WTC11 (cell line): ENCODE measurements around the gene SBNO2. TPM values are rescaled to one million over a fixed set of nuclear protein-coding genes. Genes with fewer than 3 reads are reported as not detected.

Source experiments
- ATAC-seq: fragments of 200-7000 bp; cut with Tn5 transposase; 2 replicates; pipeline ENCODE4 v1.10.0; 2021; ENCODE audit warnings: mild to moderate bottlenecking, moderate library complexity
- CTCF ChIA-PET: fragments of 300-600 bp; sonication (Branson Sonifier 250); formaldehyde crosslinking; loops from one replicate; lab custom pipeline; 2021; ENCODE audit warnings: antibody characterized with exemption; lab: Charles Lee
- POLR2A ChIA-PET: fragments of 350-600 bp; sonication (Branson Sonifier 250); formaldehyde crosslinking; loops from one replicate; lab custom pipeline; 2021; ENCODE audit warnings: antibody characterized with exemption; lab: Charles Lee
- DNase-seq: peaks from one replicate; pipeline ENCODE4 v3.0.0; 2021; ENCODE audit warnings: low spot score
- H3K27ac Mint-ChIP-seq: 2 replicates; pipeline ENCODE4 v1.8.0; 2021; ENCODE audit warnings: mixed read lengths
- H3K27me3 Mint-ChIP-seq: 2 replicates; pipeline ENCODE4 v1.8.0; 2021; ENCODE audit warnings: low read depth, mild to moderate bottlenecking, moderate library complexity, mixed read lengths
- H3K36me3 Mint-ChIP-seq: 2 replicates; pipeline ENCODE4 v1.8.0; 2021; ENCODE audit warnings: mixed read lengths
- H3K4me1 Mint-ChIP-seq: 2 replicates; pipeline ENCODE4 v1.8.0; 2022; ENCODE audit warnings: mixed read lengths
- H3K4me3 Mint-ChIP-seq: 2 replicates; pipeline ENCODE4 v1.8.0; 2021; ENCODE audit warnings: mild to moderate bottlenecking, moderate library complexity, mixed read lengths
- H3K9me3 Mint-ChIP-seq: 2 replicates; pipeline ENCODE4 v1.8.0; 2021; ENCODE audit warnings: mixed read lengths
- ETV6 ChIP-seq: sonication (generic); formaldehyde crosslinking; IDR thresholded peaks from 2 replicates; pipeline ENCODE4 v1.8.1; 2022; ENCODE audit warnings: mild to moderate bottlenecking, missing genetic modification reagents
- FOXK1 ChIP-seq: sonication (generic); formaldehyde crosslinking; IDR thresholded peaks from 2 replicates; pipeline ENCODE4 v1.8.0; 2022; ENCODE audit warnings: mild to moderate bottlenecking, moderate library complexity, missing genetic modification reagents
- IRF2 ChIP-seq: sonication (generic); formaldehyde crosslinking; IDR thresholded peaks from 2 replicates; pipeline ENCODE4 v1.8.0; 2022; ENCODE audit warnings: low read depth, missing genetic modification reagents, borderline replicate concordance
- NFATC4 ChIP-seq: fragments of 250-450 bp; sonication (Bioruptor Pico); IDR thresholded peaks from 2 replicates; pipeline ENCODE4 v1.9.0; 2021; ENCODE audit warnings: mild to moderate bottlenecking
- NFYB ChIP-seq: sonication (generic); formaldehyde crosslinking; conservative IDR thresholded peaks from 2 replicates; pipeline ENCODE4 v1.8.0; 2022; ENCODE audit warnings: low read depth, missing genetic modification reagents
- SMAD4 ChIP-seq: sonication (generic); formaldehyde crosslinking; IDR thresholded peaks from 2 replicates; pipeline ENCODE4 v1.8.0; 2022; ENCODE audit warnings: mild to moderate bottlenecking, missing genetic modification reagents
- TEAD1 ChIP-seq: sonication (generic); formaldehyde crosslinking; IDR thresholded peaks from 2 replicates; pipeline ENCODE4 v1.8.0; 2022; ENCODE audit warnings: mild to moderate bottlenecking, missing genetic modification reagents
- ZBTB21 ChIP-seq: sonication (generic); formaldehyde crosslinking; IDR thresholded peaks from 2 replicates; pipeline ENCODE4 v1.8.1; 2023; ENCODE audit warnings: mild to moderate bottlenecking, missing genetic modification reagents, borderline replicate concordance
- ZNF232 ChIP-seq: sonication (generic); formaldehyde crosslinking; IDR thresholded peaks from 2 replicates; pipeline ENCODE4 v1.8.0; 2022; ENCODE audit warnings: mild to moderate bottlenecking, missing genetic modification reagents
- ZNF423 ChIP-seq: fragments of 250-450 bp; sonication (Bioruptor Pico); IDR thresholded peaks from 2 replicates; pipeline ENCODE4 v2.1.2; 2022; ENCODE audit warnings: mild to moderate bottlenecking, moderate library complexity
- total RNA-seq: library from RNA; stranded (reverse); gene quantifications from 3 replicates; pipeline ENCODE4 v1.2.3, GENCODE V29; 2021
- TF ChIP-seq, protein P1 (sequence below): fragments of 200-600 bp; IDR thresholded peaks from 2 replicates; pipeline ENCODE4 v1.8.0; 2022; ENCODE audit warnings: antibody characterized with exemption
- TF ChIP-seq, protein P2 (sequence below): sonication (generic); formaldehyde crosslinking; IDR thresholded peaks from 2 replicates; pipeline ENCODE4 v1.8.0; 2022; ENCODE audit warnings: missing genetic modification reagents
- TF ChIP-seq, protein P3 (sequence below): sonication (generic); formaldehyde crosslinking; IDR thresholded peaks from 2 replicates; pipeline ENCODE4 v1.8.0; 2023; ENCODE audit warnings: missing genetic modification reagents
- TF ChIP-seq, protein P4 (sequence below): sonication (generic); formaldehyde crosslinking; IDR thresholded peaks from 2 replicates; pipeline ENCODE4 v1.8.1; 2022; ENCODE audit warnings: mild to moderate bottlenecking, moderate library complexity, missing genetic modification reagents
- TF ChIP-seq, protein P5 (sequence below): fragments of 250-450 bp; sonication (Bioruptor Pico); IDR thresholded peaks from 2 replicates; pipeline ENCODE4 v2.1.2; 2022; ENCODE audit warnings: mild to moderate bottlenecking, moderate library complexity

SBNO2 gene
- total RNA-seq, 1 experiment from 2014 or later = 57.3 TPM

DNA sequence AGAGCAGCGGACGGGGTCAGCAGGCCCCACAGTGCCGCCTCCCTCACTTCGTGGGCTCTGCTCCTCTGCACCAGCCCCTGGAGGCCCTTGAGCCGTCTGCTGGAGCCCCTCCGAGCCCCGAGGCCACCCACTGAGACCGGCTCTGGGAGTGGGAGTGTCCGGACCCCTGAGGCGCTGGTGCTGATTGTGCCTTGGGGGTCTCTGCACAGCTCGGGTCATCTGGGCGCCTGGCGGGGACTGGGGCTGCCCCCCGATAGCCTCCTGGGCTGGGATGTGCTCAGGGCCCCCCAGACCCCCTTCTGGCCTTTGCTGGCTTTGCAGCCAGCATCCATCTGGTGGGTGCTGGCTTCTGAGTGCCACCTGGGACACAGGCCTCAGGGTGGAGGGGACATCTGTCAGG, 48.3 kb upstream of the SBNO2 start:
- Mint-ChIP-seq H3K4me1 (peaks cover 8% of the 10 kb centered on the region), H3K27me3 (no peaks in the 10 kb centered on the region), H3K4me3 (no peak overlapping the region), H3K9me3 (no peaks in the 10 kb centered on the region), H3K27ac (no peak overlapping the region), H3K36me3 (peaks cover 3% of the 10 kb centered on the region; the same call in 1 of the 2 replicates)
- no peak for DNase-seq
- ATAC-seq = no peak
- CTCF ChIA-PET = interaction anchor here (0.6 to 4.0 kb wide), 25 partner anchors 9 to 194 kb away, joined by 3 to 46 read pairs (median 4); partner anchors contain the start of genes CBARP, CIRBP and GPX4
- no peak for TF ChIP-seq ZNF232
- TF ChIP-seq, protein P1, sequence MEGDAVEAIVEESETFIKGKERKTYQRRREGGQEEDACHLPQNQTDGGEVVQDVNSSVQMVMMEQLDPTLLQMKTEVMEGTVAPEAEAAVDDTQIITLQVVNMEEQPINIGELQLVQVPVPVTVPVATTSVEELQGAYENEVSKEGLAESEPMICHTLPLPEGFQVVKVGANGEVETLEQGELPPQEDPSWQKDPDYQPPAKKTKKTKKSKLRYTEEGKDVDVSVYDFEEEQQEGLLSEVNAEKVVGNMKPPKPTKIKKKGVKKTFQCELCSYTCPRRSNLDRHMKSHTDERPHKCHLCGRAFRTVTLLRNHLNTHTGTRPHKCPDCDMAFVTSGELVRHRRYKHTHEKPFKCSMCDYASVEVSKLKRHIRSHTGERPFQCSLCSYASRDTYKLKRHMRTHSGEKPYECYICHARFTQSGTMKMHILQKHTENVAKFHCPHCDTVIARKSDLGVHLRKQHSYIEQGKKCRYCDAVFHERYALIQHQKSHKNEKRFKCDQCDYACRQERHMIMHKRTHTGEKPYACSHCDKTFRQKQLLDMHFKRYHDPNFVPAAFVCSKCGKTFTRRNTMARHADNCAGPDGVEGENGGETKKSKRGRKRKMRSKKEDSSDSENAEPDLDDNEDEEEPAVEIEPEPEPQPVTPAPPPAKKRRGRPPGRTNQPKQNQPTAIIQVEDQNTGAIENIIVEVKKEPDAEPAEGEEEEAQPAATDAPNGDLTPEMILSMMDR = 0 out of 2 replicates have a peak, but pooled peaks have one; percentile 10
- POLR2A ChIA-PET = no interaction called here

DNA sequence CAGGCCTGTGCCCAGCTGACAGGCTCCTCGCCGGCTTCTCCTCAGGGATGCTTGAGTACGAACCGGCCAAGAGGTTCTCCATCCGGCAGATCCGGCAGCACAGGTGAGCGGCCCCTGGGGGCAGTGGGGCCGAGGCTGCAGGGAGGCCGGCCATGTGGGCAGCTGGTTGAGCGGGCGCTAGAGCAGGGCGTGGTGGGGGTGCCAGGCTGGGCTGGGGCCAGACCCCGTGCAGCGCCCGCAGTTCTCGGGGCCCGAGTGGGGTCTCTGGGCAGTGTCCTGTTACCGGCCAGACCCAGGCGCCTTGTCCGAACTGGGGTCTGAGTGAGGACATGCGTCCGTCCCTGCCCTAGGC, 47.8 kb upstream of the SBNO2 start:
- POLR2A ChIA-PET = interaction anchor here (0.6 kb wide), 1 partner anchor 190 kb away, joined by 3 read pairs; no protein-coding TSS in a partner anchor
- no peak for ATAC-seq
- H3K4me3 Mint-ChIP-seq = no peak overlapping the region
- peaks cover 3% of the 10 kb centered on the region; the same call in 1 of the 2 replicates for H3K36me3 Mint-ChIP-seq
- no peaks in the 10 kb centered on the region for H3K9me3 Mint-ChIP-seq
- TF ChIP-seq TEAD1 (CRISPR knock-in tag) = no peak
- no peak for TF ChIP-seq SMAD4 (CRISPR knock-in tag)
- TF ChIP-seq ZNF423 (CRISPR knock-in tag) = no peak
- no peaks in the 10 kb centered on the region for H3K27me3 Mint-ChIP-seq
- CTCF ChIA-PET = interaction anchor here (0.8 to 4.0 kb wide), 12 partner anchors 15 to 193 kb away, joined by 3 to 46 read pairs (median 5); partner anchors contain the start of gene CBARP
- H3K27ac Mint-ChIP-seq = no peak overlapping the region
- H3K4me1 Mint-ChIP-seq = peaks cover 13% of the 10 kb centered on the region
- DNase-seq = no peak

DNA sequence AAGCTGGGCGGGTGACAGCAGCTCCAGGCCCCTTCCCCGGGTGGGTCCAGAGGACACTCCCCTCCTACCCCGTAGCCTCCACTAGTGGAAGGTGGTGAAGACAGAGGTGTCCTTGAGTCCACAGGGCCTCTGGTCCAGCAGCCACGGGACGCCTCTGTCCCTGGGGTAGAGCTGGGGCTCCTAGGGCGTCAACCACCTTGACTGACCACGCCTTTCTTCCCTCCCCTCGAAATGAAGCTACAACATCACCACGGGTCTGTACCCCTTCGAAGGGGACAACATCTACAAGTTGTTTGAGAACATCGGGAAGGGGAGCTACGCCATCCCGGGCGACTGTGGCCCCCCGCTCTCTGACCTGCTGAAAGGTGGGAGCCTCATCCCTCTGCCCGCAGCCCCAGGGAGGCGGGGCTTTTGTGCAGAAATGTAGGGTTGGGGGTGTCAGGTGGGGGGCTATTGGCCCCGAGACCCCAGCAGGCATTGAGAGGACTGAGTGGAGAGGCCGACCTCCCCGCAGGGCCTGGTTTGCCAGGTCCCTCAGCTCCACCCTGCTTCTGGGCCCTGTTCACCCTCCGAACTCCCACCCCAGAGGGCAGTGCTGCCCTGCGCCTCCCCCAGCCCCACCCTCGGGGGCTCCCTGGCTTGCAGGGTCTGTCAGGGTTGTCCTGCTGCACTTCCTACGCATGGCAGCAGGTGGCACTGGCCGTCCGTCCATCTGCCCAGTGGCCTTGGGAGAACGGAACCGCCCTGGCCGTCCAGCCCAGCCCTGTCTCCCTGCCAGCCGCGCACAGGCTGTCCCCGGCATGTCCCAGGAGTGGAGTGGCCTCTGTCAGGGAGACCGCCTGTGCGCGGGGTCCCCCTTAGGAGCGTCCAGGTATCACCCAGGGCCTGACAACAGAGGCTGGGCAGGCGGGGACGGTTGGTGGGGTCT, 47.2 kb upstream of the SBNO2 start:
- peak; percentile 27 for ATAC-seq
- H3K27ac Mint-ChIP-seq = no peak overlapping the region
- no peaks in the 10 kb centered on the region for H3K27me3 Mint-ChIP-seq
- CTCF ChIA-PET = interaction anchor here (0.6 to 4.0 kb wide), 21 partner anchors 9 to 220 kb away, joined by 3 to 46 read pairs (median 4); partner anchors contain the start of genes ABCA7, ARHGAP45, CBARP and CIRBP
- TF ChIP-seq, protein P1 = peak; percentile 55
- TF ChIP-seq, protein P2, sequence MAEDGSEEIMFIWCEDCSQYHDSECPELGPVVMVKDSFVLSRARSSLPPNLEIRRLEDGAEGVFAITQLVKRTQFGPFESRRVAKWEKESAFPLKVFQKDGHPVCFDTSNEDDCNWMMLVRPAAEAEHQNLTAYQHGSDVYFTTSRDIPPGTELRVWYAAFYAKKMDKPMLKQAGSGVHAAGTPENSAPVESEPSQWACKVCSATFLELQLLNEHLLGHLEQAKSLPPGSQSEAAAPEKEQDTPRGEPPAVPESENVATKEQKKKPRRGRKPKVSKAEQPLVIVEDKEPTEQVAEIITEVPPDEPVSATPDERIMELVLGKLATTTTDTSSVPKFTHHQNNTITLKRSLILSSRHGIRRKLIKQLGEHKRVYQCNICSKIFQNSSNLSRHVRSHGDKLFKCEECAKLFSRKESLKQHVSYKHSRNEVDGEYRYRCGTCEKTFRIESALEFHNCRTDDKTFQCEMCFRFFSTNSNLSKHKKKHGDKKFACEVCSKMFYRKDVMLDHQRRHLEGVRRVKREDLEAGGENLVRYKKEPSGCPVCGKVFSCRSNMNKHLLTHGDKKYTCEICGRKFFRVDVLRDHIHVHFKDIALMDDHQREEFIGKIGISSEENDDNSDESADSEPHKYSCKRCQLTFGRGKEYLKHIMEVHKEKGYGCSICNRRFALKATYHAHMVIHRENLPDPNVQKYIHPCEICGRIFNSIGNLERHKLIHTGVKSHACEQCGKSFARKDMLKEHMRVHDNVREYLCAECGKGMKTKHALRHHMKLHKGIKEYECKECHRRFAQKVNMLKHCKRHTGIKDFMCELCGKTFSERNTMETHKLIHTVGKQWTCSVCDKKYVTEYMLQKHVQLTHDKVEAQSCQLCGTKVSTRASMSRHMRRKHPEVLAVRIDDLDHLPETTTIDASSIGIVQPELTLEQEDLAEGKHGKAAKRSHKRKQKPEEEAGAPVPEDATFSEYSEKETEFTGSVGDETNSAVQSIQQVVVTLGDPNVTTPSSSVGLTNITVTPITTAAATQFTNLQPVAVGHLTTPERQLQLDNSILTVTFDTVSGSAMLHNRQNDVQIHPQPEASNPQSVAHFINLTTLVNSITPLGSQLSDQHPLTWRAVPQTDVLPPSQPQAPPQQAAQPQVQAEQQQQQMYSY (CRISPR knock-in tag) = no peak
- no peak for TF ChIP-seq NFYB (CRISPR knock-in tag)
- POLR2A ChIA-PET = interaction anchor here (0.6 kb wide), 1 partner anchor 190 kb away, joined by 3 read pairs; no protein-coding TSS in a partner anchor
- peak; percentile 65 for DNase-seq
- no peak overlapping the region for H3K4me3 Mint-ChIP-seq
- H3K36me3 Mint-ChIP-seq = peaks cover 3% of the 10 kb centered on the region; the same call in 1 of the 2 replicates
- H3K9me3 Mint-ChIP-seq = no peaks in the 10 kb centered on the region
- H3K4me1 Mint-ChIP-seq = peaks cover 17% of the 10 kb centered on the region

DNA sequence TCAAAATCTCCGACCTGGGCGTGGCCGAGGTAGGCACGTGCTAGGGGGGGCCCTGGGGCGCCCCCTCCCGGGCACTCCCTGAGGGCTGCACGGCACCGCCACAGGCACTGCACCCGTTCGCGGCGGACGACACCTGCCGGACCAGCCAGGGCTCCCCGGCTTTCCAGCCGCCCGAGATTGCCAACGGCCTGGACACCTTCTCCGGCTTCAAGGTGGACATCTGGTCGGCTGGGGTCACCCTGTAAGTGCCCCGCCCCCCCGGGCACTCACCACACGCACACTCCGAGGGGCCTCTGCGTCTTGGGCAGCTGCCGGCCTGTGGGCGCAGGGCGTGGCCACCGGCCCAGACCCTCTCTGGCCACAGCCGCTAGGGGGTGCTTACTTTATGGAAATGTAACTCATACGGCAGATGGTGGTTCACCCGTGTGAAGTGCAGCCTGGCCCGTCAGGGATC, 46.4 kb upstream of the SBNO2 start:
- no peak overlapping the region for H3K4me3 Mint-ChIP-seq
- no peak overlapping the region for H3K27ac Mint-ChIP-seq
- H3K9me3 Mint-ChIP-seq = no peaks in the 10 kb centered on the region
- ChIA-PET POLR2A (no interaction called here), CTCF (interaction anchor here (0.9 to 4.0 kb wide), 14 partner anchors 8 to 181 kb away, joined by 3 to 46 read pairs (median 4); partner anchors contain the start of genes ABCA7, ARHGAP45 and CIRBP)
- ATAC-seq (no peak), DNase-seq (no peak)
- no peaks in the 10 kb centered on the region for H3K27me3 Mint-ChIP-seq
- peaks cover 17% of the 10 kb centered on the region for H3K4me1 Mint-ChIP-seq
- peaks cover 3% of the 10 kb centered on the region; the same call in 1 of the 2 replicates for H3K36me3 Mint-ChIP-seq
- TF ChIP-seq ETV6 (CRISPR knock-in tag) (no peak), IRF2 (CRISPR knock-in tag) (no peak), NFATC4 (CRISPR knock-in tag) (no peak), ZBTB21 (CRISPR knock-in tag) (no peak), FOXK1 (CRISPR knock-in tag) (no peak)
- TF ChIP-seq, protein P3, sequence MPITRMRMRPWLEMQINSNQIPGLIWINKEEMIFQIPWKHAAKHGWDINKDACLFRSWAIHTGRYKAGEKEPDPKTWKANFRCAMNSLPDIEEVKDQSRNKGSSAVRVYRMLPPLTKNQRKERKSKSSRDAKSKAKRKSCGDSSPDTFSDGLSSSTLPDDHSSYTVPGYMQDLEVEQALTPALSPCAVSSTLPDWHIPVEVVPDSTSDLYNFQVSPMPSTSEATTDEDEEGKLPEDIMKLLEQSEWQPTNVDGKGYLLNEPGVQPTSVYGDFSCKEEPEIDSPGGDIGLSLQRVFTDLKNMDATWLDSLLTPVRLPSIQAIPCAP = no peak
- TF ChIP-seq, protein P4, sequence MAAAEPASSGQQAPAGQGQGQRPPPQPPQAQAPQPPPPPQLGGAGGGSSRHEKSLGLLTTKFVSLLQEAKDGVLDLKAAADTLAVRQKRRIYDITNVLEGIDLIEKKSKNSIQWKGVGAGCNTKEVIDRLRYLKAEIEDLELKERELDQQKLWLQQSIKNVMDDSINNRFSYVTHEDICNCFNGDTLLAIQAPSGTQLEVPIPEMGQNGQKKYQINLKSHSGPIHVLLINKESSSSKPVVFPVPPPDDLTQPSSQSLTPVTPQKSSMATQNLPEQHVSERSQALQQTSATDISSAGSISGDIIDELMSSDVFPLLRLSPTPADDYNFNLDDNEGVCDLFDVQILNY = no peak
- TF ChIP-seq, protein P5, sequence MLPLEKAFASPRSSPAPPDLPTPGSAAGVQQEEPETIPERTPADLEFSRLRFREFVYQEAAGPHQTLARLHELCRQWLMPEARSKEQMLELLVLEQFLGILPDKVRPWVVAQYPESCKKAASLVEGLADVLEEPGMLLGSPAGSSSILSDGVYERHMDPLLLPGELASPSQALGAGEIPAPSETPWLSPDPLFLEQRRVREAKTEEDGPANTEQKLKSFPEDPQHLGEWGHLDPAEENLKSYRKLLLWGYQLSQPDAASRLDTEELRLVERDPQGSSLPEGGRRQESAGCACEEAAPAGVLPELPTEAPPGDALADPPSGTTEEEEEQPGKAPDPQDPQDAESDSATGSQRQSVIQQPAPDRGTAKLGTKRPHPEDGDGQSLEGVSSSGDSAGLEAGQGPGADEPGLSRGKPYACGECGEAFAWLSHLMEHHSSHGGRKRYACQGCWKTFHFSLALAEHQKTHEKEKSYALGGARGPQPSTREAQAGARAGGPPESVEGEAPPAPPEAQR (CRISPR knock-in tag) = no peak
